SK-N-SH (cell line): ENCODE measurements around the gene AWAT2. TPM values are rescaled to one million over a fixed set of nuclear protein-coding genes. Genes with fewer than 3 reads are reported as not detected.

Source experiments
- CTCF ChIA-PET: fragments of 300-600, 350-600 bp; formaldehyde crosslinking; extraction: SDS; loops from one replicate; lab custom pipeline; 2021; lab: Yijun Ruan, JAX
- POLR2A ChIA-PET: fragments of 350-600 bp; sonication (Branson Sonifier 250); formaldehyde crosslinking; extraction: SDS; loops from one replicate; lab custom pipeline; 2020; ENCODE audit warnings: antibody characterized with exemption, inconsistent platforms; lab: Yijun Ruan, JAX
- DNase-seq: peaks from one replicate; pipeline ENCODE4 v3.0.0; 2012
- H2AFZ ChIP-seq: fragments of 200-600 bp; sonication (generic); 2 replicates; pipeline ENCODE4 v1.8.1; 2016; ENCODE audit warnings: antibody characterized with exemption, mild to moderate bottlenecking, low read depth
- H3F3A ChIP-seq: fragments of 200-600 bp; sonication (generic); replicated peaks from 2 replicates; pipeline ENCODE3; 2016; ENCODE audit warnings: antibody characterized with exemption, mild to moderate bottlenecking; ENCODE audit not compliant: insufficient read depth
- H3K27ac ChIP-seq, 2 experiments: fragments of 200-500 bp in 1 of 2; fragments of 200-600 bp in 1 of 2; sonication (Bioruptor generic) in 1 of 2; sonication (generic), shearing (Covaris generic) in 1 of 2; 2 replicates each; pipeline versions ENCODE4 v1.5.1 to v1.6.1; 2014 to 2016; ENCODE audit warnings: low read depth in 2 of 2, inconsistent platforms in 1 of 2, low read length in 1 of 2, mild to moderate bottlenecking in 1 of 2, mixed read lengths in 1 of 2
- H3K27me3 ChIP-seq: fragments of 200-600 bp; sonication (generic), shearing (Covaris generic); 2 replicates; pipeline ENCODE4 v1.6.1; 2016; ENCODE audit warnings: mixed run types; ENCODE audit not compliant: insufficient read depth
- H3K36me3 ChIP-seq, 2 experiments: fragments of 200-500 bp in 1 of 2; fragments of 200-600 bp in 1 of 2; sonication (Bioruptor generic) in 1 of 2; sonication (generic) in 1 of 2; replicated peaks in 1 of 2; 2 replicates each; pipeline versions ENCODE3 to v1.5.1; 2014 to 2016; ENCODE audit warnings: low read length in 1 of 2, mild to moderate bottlenecking in 1 of 2; ENCODE audit not compliant: insufficient read depth in 2 of 2, control insufficient read depth in 1 of 2
- H3K4me1 ChIP-seq, 2 experiments: fragments of 200-500 bp in 1 of 2; fragments of 200-600 bp in 1 of 2; sonication (Bioruptor generic) in 1 of 2; sonication (generic), shearing (Covaris generic) in 1 of 2; 2 replicates each; pipeline versions ENCODE4 v1.5.1 to v1.6.1; 2014 to 2016; ENCODE audit warnings: low read depth in 1 of 2, low read length in 1 of 2, mixed run types in 1 of 2; ENCODE audit not compliant: insufficient read depth in 2 of 2, control insufficient read depth in 1 of 2
- H3K4me2 ChIP-seq: fragments of 200-600 bp; sonication (generic), shearing (Covaris generic); 2 replicates; pipeline ENCODE4 v1.6.1; 2017; ENCODE audit warnings: mixed run types
- H3K4me3 ChIP-seq, 2 experiments: fragments of 200-500 bp in 1 of 2; fragments of 200-600 bp in 1 of 2; sonication (Bioruptor generic) in 1 of 2; sonication (generic), shearing (Covaris generic) in 1 of 2; 2 replicates each; pipeline versions ENCODE4 v1.5.1 to v1.8.1; 2014 to 2016; ENCODE audit warnings: low read depth in 2 of 2, inconsistent platforms in 1 of 2, low read length in 1 of 2, mild to moderate bottlenecking in 1 of 2, mixed read lengths in 1 of 2, moderate library complexity in 1 of 2
- H3K79me2 ChIP-seq: fragments of 200-600 bp; sonication (generic); 2 replicates; pipeline ENCODE4 v1.8.1; 2017; ENCODE audit warnings: mild to moderate bottlenecking; ENCODE audit not compliant: insufficient read depth
- H3K9ac ChIP-seq: fragments of 200-600 bp; sonication (generic); 2 replicates; pipeline ENCODE4 v1.6.1; 2017; ENCODE audit warnings: mixed run types
- H3K9me2 ChIP-seq: fragments of 200-600 bp; sonication (generic); 2 replicates; pipeline ENCODE4 v1.6.1; 2017; ENCODE audit warnings: mixed run types
- H3K9me3 ChIP-seq: fragments of 200-600 bp; sonication (generic); 2 replicates; pipeline ENCODE4 v1.6.1; 2017; ENCODE audit warnings: mixed run types, mild to moderate bottlenecking, moderate library complexity
- H4K20me1 ChIP-seq: fragments of 200-600 bp; sonication (generic); 2 replicates; pipeline ENCODE4 v1.6.1; 2017; ENCODE audit warnings: mild to moderate bottlenecking, mixed run types; ENCODE audit not compliant: insufficient read depth
- CHD2 ChIP-seq: fragments of 150-350 bp; IDR thresholded peaks from 2 replicates; pipeline ENCODE4 v1.6.1; 2018; ENCODE audit warnings: low read length; ENCODE audit not compliant: partially characterized antibody
- EZH2phosphoT487 ChIP-seq: fragments of 200-600 bp; sonication (generic); IDR thresholded peaks from 2 replicates; pipeline ENCODE4 v1.6.1; 2017; ENCODE audit warnings: low read depth, mixed run types, mild to moderate bottlenecking, antibody characterized with exemption, moderate library complexity, borderline replicate concordance
- FOSL2 ChIP-seq: IDR thresholded peaks from 2 replicates; pipeline ENCODE4 v1.4.0; 2012; ENCODE audit warnings: low read depth, mild to moderate bottlenecking, moderate library complexity, borderline replicate concordance
- FOXM1 ChIP-seq: IDR thresholded peaks from 2 replicates; pipeline ENCODE4 v1.4.0; 2012; ENCODE audit warnings: low read depth, mild to moderate bottlenecking
- IRF3 ChIP-seq: fragments of 150-350 bp; IDR thresholded peaks from 2 replicates; pipeline ENCODE4 v1.6.1; 2016; ENCODE audit warnings: mild to moderate bottlenecking, low read depth, low read length
- MEF2A ChIP-seq: IDR thresholded peaks from 2 replicates; pipeline ENCODE4 v1.4.0; 2012; ENCODE audit warnings: low read depth, borderline replicate concordance
- MXI1 ChIP-seq: IDR thresholded peaks from 2 replicates; pipeline ENCODE4 v1.6.1; 2012; ENCODE audit warnings: mild to moderate bottlenecking, low read depth, low read length, improper control_type of control experiment
- NFIC ChIP-seq: IDR thresholded peaks from 2 replicates; pipeline ENCODE4 v1.4.0; 2012; ENCODE audit warnings: borderline replicate concordance
- NRF1 ChIP-seq: IDR thresholded peaks from 2 replicates; pipeline ENCODE4 v1.6.1; 2012; ENCODE audit warnings: low read depth, mild to moderate bottlenecking, low read length
- RAD21 ChIP-seq: IDR thresholded peaks from 2 replicates; pipeline ENCODE4 v1.6.1; 2012; ENCODE audit warnings: mild to moderate bottlenecking, low read length
- RFX5 ChIP-seq: IDR thresholded peaks from 2 replicates; pipeline ENCODE4 v1.6.1; 2012; ENCODE audit warnings: mild to moderate bottlenecking, improper control_type of control experiment, low read length
- SIN3A ChIP-seq: IDR thresholded peaks from 2 replicates; pipeline ENCODE4 v1.6.1; 2012; ENCODE audit warnings: low read depth, mild to moderate bottlenecking, low read length, moderate library complexity, borderline replicate concordance
- TAF1 ChIP-seq: IDR thresholded peaks from 2 replicates; pipeline ENCODE4 v1.6.1; 2012; ENCODE audit warnings: low read depth, mild to moderate bottlenecking, low read length, moderate library complexity, borderline replicate concordance
- TCF12 ChIP-seq: IDR thresholded peaks from 2 replicates; pipeline ENCODE4 v1.4.0; 2012
- TEAD4 ChIP-seq: IDR thresholded peaks from 2 replicates; pipeline ENCODE4 v1.4.0; 2012; ENCODE audit warnings: mild to moderate bottlenecking, borderline replicate concordance; ENCODE audit not compliant: insufficient read depth
- WGBS: methylation state at CpG from one replicate; pipeline ENCODE4 v1.1.6; 2017; ENCODE audit warnings: low lambda C conversion rate; 5-methylcytosine and 5-hydroxymethylcytosine counted together
- polyA plus RNA-seq, 3 experiments: library from polyadenylated mRNA; depleted of rRNA; stranded (reverse); fragments of >200 nt; gene quantifications; 2 replicates each; pipeline ENCODE4 v1.2.3, GENCODE V29; 2012
- TF ChIP-seq, protein P1 (sequence below): IDR thresholded peaks from 2 replicates; pipeline ENCODE4 v1.4.0; 2012; ENCODE audit warnings: low read depth, borderline replicate concordance
- TF ChIP-seq, protein P2 (sequence below): fragments of 150-350 bp; IDR thresholded peaks from 2 replicates; pipeline ENCODE4 v1.6.1; 2017; ENCODE audit warnings: antibody characterized with exemption, low read length, low read depth, borderline replicate concordance
- TF ChIP-seq, protein P3 (sequence below): IDR thresholded peaks from 2 replicates; pipeline ENCODE4 v1.4.0; 2012; ENCODE audit warnings: low read depth, borderline replicate concordance

Gene AWAT2
- polyA plus RNA-seq, 1 of the 3 experiments (the other 2 are of a cell fraction), result 0.13 TPM

GRCh38 chrX:70062961-70063550 is 13.3 kb upstream of the AWAT2 start:
- no peak overlapping the region for H3K9ac ChIP-seq
- no peak overlapping the region for H3K4me2 ChIP-seq
- H3F3A ChIP-seq, result no peaks in the 10 kb centered on the region
- H3K79me2 ChIP-seq, result no peaks in the 10 kb centered on the region
- TF ChIP-seq, protein P1, sequence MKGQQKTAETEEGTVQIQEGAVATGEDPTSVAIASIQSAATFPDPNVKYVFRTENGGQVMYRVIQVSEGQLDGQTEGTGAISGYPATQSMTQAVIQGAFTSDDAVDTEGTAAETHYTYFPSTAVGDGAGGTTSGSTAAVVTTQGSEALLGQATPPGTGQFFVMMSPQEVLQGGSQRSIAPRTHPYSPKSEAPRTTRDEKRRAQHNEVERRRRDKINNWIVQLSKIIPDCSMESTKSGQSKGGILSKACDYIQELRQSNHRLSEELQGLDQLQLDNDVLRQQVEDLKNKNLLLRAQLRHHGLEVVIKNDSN, result no peak
- TF ChIP-seq FOXM1, result no peak
- TF ChIP-seq FOSL2, result no peak
- no peak for TF ChIP-seq TCF12
- TF ChIP-seq NRF1, result no peak
- TF ChIP-seq NFIC, result no peak
- TF ChIP-seq, all 33 proteins: peak for 0
- H3K27ac ChIP-seq, result no peak overlapping the region
- DNase-seq, result no peak
- WGBS, result 63% methylated on average over 40 of the region's 52 CpGs
- no peaks in the 10 kb centered on the region for H3K9me3 ChIP-seq
- no peaks in the 10 kb centered on the region for H3K36me3 ChIP-seq
- ChIA-PET CTCF (interaction anchor here (0.9 kb wide), 1 partner anchor 622 kb away, joined by 3 read pairs; no protein-coding TSS in a partner anchor), POLR2A (no interaction called here)
- no peak overlapping the region for H2AFZ ChIP-seq
- H4K20me1 ChIP-seq, result no peaks in the 10 kb centered on the region
- no peaks in the 10 kb centered on the region for H3K4me1 ChIP-seq
- H3K27me3 ChIP-seq, result peaks cover 4% of the 10 kb centered on the region; the same call in 1 of the 2 replicates
- no peaks in the 10 kb centered on the region for H3K9me2 ChIP-seq
- H3K4me3 ChIP-seq, result no peak overlapping the region

- Histone ChIP-seq H3K4me1 (no peaks in the 10 kb centered on the region), H4K20me1 (no peaks in the 10 kb centered on the region), H3K27ac (no peak within 1 kb of the TSS), H3K27me3 (peaks cover 4% of the 10 kb centered on the region; the same call in 1 of the 2 replicates), H2AFZ (no peak within 1 kb of the TSS), H3K36me3 (no peaks in the 10 kb centered on the region), H3K4me2 (no peak within 1 kb of the TSS), H3F3A (no peaks in the 10 kb centered on the region), H3K9me2 (no peaks in the 10 kb centered on the region), H3K9me3 (no peaks in the 10 kb centered on the region), H3K9ac (no peak within 1 kb of the TSS), H3K4me3 (no peak within 1 kb of the TSS), H3K79me2 (no peaks in the 10 kb centered on the region)
- CTCF ChIA-PET, result interaction anchor here (0.9 kb wide), 1 partner anchor 623 kb away, joined by 3 read pairs; no protein-coding TSS in a partner anchor
- no peak for DNase-seq
- WGBS, result 49% methylated on average over 14 of the region's 14 CpGs
- POLR2A ChIA-PET, result no interaction called here
- TF ChIP-seq MXI1 (no peak), TCF12 (no peak), MEF2A (no peak), FOXM1 (no peak), SIN3A (no peak), CHD2 (no peak), NRF1 (no peak), RAD21 (no peak), TAF1 (no peak), EZH2phosphoT487 (no peak), FOSL2 (no peak), IRF3 (no peak), RFX5 (no peak), TEAD4 (no peak)
- TF ChIP-seq, protein P2, sequence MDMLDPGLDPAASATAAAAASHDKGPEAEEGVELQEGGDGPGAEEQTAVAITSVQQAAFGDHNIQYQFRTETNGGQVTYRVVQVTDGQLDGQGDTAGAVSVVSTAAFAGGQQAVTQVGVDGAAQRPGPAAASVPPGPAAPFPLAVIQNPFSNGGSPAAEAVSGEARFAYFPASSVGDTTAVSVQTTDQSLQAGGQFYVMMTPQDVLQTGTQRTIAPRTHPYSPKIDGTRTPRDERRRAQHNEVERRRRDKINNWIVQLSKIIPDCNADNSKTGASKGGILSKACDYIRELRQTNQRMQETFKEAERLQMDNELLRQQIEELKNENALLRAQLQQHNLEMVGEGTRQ, result no peak
- TF ChIP-seq, protein P3, sequence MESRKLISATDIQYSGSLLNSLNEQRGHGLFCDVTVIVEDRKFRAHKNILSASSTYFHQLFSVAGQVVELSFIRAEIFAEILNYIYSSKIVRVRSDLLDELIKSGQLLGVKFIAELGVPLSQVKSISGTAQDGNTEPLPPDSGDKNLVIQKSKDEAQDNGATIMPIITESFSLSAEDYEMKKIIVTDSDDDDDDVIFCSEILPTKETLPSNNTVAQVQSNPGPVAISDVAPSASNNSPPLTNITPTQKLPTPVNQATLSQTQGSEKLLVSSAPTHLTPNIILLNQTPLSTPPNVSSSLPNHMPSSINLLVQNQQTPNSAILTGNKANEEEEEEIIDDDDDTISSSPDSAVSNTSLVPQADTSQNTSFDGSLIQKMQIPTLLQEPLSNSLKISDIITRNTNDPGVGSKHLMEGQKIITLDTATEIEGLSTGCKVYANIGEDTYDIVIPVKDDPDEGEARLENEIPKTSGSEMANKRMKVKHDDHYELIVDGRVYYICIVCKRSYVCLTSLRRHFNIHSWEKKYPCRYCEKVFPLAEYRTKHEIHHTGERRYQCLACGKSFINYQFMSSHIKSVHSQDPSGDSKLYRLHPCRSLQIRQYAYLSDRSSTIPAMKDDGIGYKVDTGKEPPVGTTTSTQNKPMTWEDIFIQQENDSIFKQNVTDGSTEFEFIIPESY, result no peak
These were observed 12.3 kb upstream of the AWAT2 start, which contains the start of gene OTUD6A for GRCh38 chrX:70062076-70062475. TSS of gene OTUD6A (plus strand) at chrX:70062457. CDS start at chrX:70062525, 68 bp downstream.
